GM12892 (cell line): ENCODE data around the gene HIVEP3.
"Not testable (repeated sequence)": the region's sequence is repeated elsewhere in the genome, so short reads cannot be mapped to it uniquely, and the experiment has no call there.

ENCODE experiments used
- DNase-seq: peaks from one replicate; pipeline ENCODE4 v3.0.0; 2011; ENCODE audit not compliant: insufficient read length
- FAIRE-seq: peaks from 2 replicates; lab custom pipeline; 2011; peaks lifted over from hg19 to GRCh38; lab: Jason Lieb, UNC
- POLR2A ChIP-seq: IDR thresholded peaks from 2 replicates; pipeline ENCODE4 v1.6.1; 2011; ENCODE audit warnings: low read depth, low read length, control low read depth
- POLR2AphosphoS5 ChIP-seq: IDR thresholded peaks from 2 replicates; pipeline ENCODE4 v1.6.1; 2011; ENCODE audit warnings: low read depth, low read length, control low read depth
- TAF1 ChIP-seq: IDR thresholded peaks from 2 replicates; pipeline ENCODE4 v1.6.1; 2011; ENCODE audit warnings: low read depth, mild to moderate bottlenecking, control low read depth, low read length, borderline replicate concordance

HIVEP3 gene

GRCh38 chr1:41704196-41704595, 214.5 kb downstream of the HIVEP3 start:
- TF ChIP-seq TAF1: no peak
- TF ChIP-seq POLR2A: no peak
- no peak for TF ChIP-seq POLR2AphosphoS5
- DNase-seq: no peak
- FAIRE-seq: no peak

- FAIRE-seq: peak; percentile 33
- TF ChIP-seq POLR2A (no peak), TAF1 (no peak), POLR2AphosphoS5 (no peak)
- DNase-seq: no peak
These were observed 216.0 kb downstream of the HIVEP3 start for GRCh38 chr1:41702771-41703170.

GRCh38 chr1:41700986-41701535, 217.7 kb downstream of the HIVEP3 start:
- TF ChIP-seq POLR2AphosphoS5 (no peak), POLR2A (no peak), TAF1 (no peak)
- DNase-seq (no peak), FAIRE-seq (no peak)

- DNase-seq (no peak), FAIRE-seq (no peak)
- TF ChIP-seq POLR2A: no peak
- no peak for TF ChIP-seq TAF1
These were observed 218.1 kb downstream of the HIVEP3 start for GRCh38 chr1:41700581-41700980.

- TF ChIP-seq POLR2AphosphoS5 (no peak), POLR2A (no peak), TAF1 (no peak)
- FAIRE-seq (no peak), DNase-seq (no peak)
These were observed 218.9 kb downstream of the HIVEP3 start for GRCh38 chr1:41699861-41700248.

GRCh38 chr1:41698916-41699860, 219.5 kb downstream of the HIVEP3 start:
- DNase-seq (peak; percentile 65), FAIRE-seq (peak; percentile 97)
- TF ChIP-seq POLR2A: peak; percentile 23
- TF ChIP-seq POLR2AphosphoS5: no peak

GRCh38 chr1:41696381-41696780, 222.3 kb downstream of the HIVEP3 start:
- no peak for FAIRE-seq
- TF ChIP-seq TAF1: no peak
- TF ChIP-seq POLR2A: no peak
- no peak for TF ChIP-seq POLR2AphosphoS5

GRCh38 chr1:41695118-41695745, 223.5 kb downstream of the HIVEP3 start:
- no peak for TF ChIP-seq POLR2A
- DNase-seq (no peak), FAIRE-seq (no peak)

More at GRCh38 chr1:41696381-41696780, 222.3 kb downstream of the HIVEP3 start:
- no peak for DNase-seq

- DNase-seq, FAIRE-seq: not testable (repeated sequence)
These were observed 226.8 kb downstream of the HIVEP3 start for GRCh38 chr1:41691966-41692365.

- TF ChIP-seq POLR2A: no peak
- no peak for TF ChIP-seq TAF1
- TF ChIP-seq POLR2AphosphoS5: no peak
- FAIRE-seq (no peak), DNase-seq (no peak)
These were observed 227.3 kb downstream of the HIVEP3 start for GRCh38 chr1:41691424-41691823.

- no peak for FAIRE-seq
- TF ChIP-seq POLR2AphosphoS5 (no peak), POLR2A (no peak), TAF1 (no peak)
These were observed 228.4 kb downstream of the HIVEP3 start for GRCh38 chr1:41690331-41690730.

GRCh38 chr1:41689558-41689981, 229.2 kb downstream of the HIVEP3 start:
- TF ChIP-seq POLR2AphosphoS5 (no peak), TAF1 (no peak), POLR2A (no peak)
- no peak for DNase-seq
- FAIRE-seq: peak; percentile 5

More at GRCh38 chr1:41690331-41690730, 228.4 kb downstream of the HIVEP3 start:
- DNase-seq: no peak
